Panc1 (cell line): ENCODE results near the gene TMEM202. TPM values are rescaled to one million over a fixed set of nuclear protein-coding genes. Genes with fewer than 3 reads are reported as not detected.
"Not testable (repeated sequence)": the region's sequence is repeated elsewhere in the genome, so short reads cannot be mapped to it uniquely, and the experiment has no call there.

Experiments
- ATAC-seq: fragments of 200-7000 bp; cut with Tn5 transposase; 2 replicates; pipeline ENCODE4 v1.9.1; 2020; ENCODE audit warnings: mild to moderate bottlenecking, moderate library complexity
- BruUV-seq: library from RNA; stranded (reverse); fragments of 400-500 nt; replicated peaks from 2 replicates; lab custom pipeline; 2021; lab: Mats Ljungman, UMichigan
- CTCF ChIA-PET: fragments of 300-600 bp; sonication (Branson Sonifier 250); formaldehyde crosslinking; loops from one replicate; lab custom pipeline; 2022; ENCODE audit warnings: antibody characterized with exemption; lab: Charles Lee
- POLR2A ChIA-PET: fragments of 300-600 bp; sonication (Branson Sonifier 250); formaldehyde crosslinking; loops from one replicate; lab custom pipeline; 2022; ENCODE audit warnings: antibody characterized with exemption; lab: Charles Lee
- DNase-seq: peaks from one replicate; pipeline ENCODE4 v3.0.0-alpha.2; 2010; ENCODE audit warnings: low read depth, low spot score
- H3K27ac ChIP-seq: 2 replicates; pipeline ENCODE4 v1.5.1; 2011; ENCODE audit warnings: mild to moderate bottlenecking, low read length, inconsistent platforms
- H3K27me3 ChIP-seq: fragments of 200-500 bp; sonication (Bioruptor generic); 2 replicates; pipeline ENCODE4 v1.6.0; 2014; ENCODE audit warnings: low read length, inconsistent platforms; ENCODE audit not compliant: control insufficient read depth, insufficient read depth
- H3K36me3 ChIP-seq: fragments of 200-500 bp; sonication (Bioruptor generic); 2 replicates; pipeline ENCODE4 v1.5.1; 2014; ENCODE audit warnings: inconsistent platforms, mild to moderate bottlenecking, low read length, moderate library complexity; ENCODE audit not compliant: control insufficient read depth, insufficient read depth
- H3K4me1 ChIP-seq: 2 replicates; pipeline ENCODE4 v1.5.1; 2011; ENCODE audit warnings: inconsistent platforms, mild to moderate bottlenecking, low read length, moderate library complexity; ENCODE audit not compliant: control insufficient read depth, insufficient read depth
- H3K4me3 ChIP-seq, 2 experiments: 2 replicates each; pipeline ENCODE4 v1.5.1; 2011 to 2012; ENCODE audit warnings: low read depth in 2 of 2, low read length in 2 of 2, mild to moderate bottlenecking in 2 of 2, inconsistent platforms in 1 of 2, moderate library complexity in 1 of 2
- H3K9me3 ChIP-seq: fragments of 200-500 bp; sonication (Bioruptor generic); 2 replicates; pipeline ENCODE4 v1.5.1; 2014; ENCODE audit warnings: low read depth, mild to moderate bottlenecking, inconsistent platforms, low read length, moderate library complexity; ENCODE audit not compliant: control insufficient read depth, insufficient read depth
- POLR2AphosphoS5 ChIP-seq: IDR thresholded peaks from 2 replicates; pipeline ENCODE4 v1.6.1; 2012; ENCODE audit warnings: mild to moderate bottlenecking, low read depth, low read length, moderate library complexity
- REST ChIP-seq, 2 experiments: IDR thresholded peaks; 2 replicates each; pipeline ENCODE4 v1.6.1; 2011 to 2012; ENCODE audit warnings: low read depth in 2 of 2, control low read depth in 1 of 2, low read length in 1 of 2, mild to moderate bottlenecking in 1 of 2, moderate library complexity in 1 of 2; ENCODE audit not compliant: insufficient read depth in 1 of 2
- SIN3A ChIP-seq: IDR thresholded peaks from 2 replicates; pipeline ENCODE4 v1.6.1; 2012; ENCODE audit warnings: low read depth, mild to moderate bottlenecking, low read length, moderate library complexity, borderline replicate concordance; ENCODE audit not compliant: insufficient read depth
- TCF7L2 ChIP-seq: IDR thresholded peaks from 2 replicates; pipeline ENCODE4 v1.6.1; 2011; ENCODE audit warnings: mild to moderate bottlenecking, low read depth, low read length, inconsistent platforms
- in situ Hi-C: cut with HindIII; loops from 2 replicates; pipeline ENCODE4 v1.10.0; 2016; ENCODE audit warnings: low sequenced_read_pairs, low pct_unique_long_range_greater_than_20kb
- intact Hi-C: fragments of 100-400 bp; cut with micrococcal nuclease; formaldehyde crosslinking; loops from one replicate; pipeline ENCODE4 v1.10.0; 2022; ENCODE audit not compliant: unreplicated experiment
- total RNA-seq: library from RNA; stranded (reverse); gene quantifications from one replicate; pipeline ENCODE4 v1.2.1, GENCODE V29; 2021; ENCODE audit not compliant: unreplicated experiment
- TF ChIP-seq, protein P1 (sequence below): fragments of 450-650 bp; IDR thresholded peaks from 2 replicates; pipeline ENCODE4 v1.5.1; 2017; ENCODE audit warnings: mild to moderate bottlenecking

TMEM202 gene
- total RNA-seq, 1 experiment from 2014 or later = not detected

DNA sequence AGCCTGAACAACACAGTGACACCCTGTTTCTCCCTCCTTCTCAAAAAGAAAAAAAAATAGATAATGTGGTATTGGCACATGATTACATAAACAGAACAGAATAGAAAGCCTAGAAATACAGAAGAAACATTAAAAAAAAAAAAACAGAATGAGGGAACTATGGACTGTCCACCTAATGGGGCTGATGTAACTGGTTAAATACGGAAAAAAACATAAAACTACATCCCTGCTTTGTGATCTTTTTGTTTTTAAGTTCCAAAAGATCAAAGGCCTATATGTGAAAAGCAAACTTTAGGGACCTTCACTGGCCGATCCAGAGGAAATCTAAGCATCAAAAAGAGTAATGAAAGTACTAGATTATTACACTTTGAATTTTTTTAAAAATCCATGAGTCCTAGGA lies 17.2 kb downstream of the TMEM202 start:
- ChIA-PET POLR2A (no interaction called here), CTCF (no interaction called here)
- in situ Hi-C loops = no loop called here
- Histone ChIP-seq H3K4me1 (no peaks in the 10 kb centered on the region), H3K9me3 (no peaks in the 10 kb centered on the region), H3K27me3 (peaks cover 2% of the 10 kb centered on the region; the same call in 1 of the 2 replicates), H3K36me3 (no peaks in the 10 kb centered on the region), H3K4me3 (no peak overlapping the region), H3K27ac (no peak overlapping the region)
- intact Hi-C loops = no loop called here
- ATAC-seq (no peak), DNase-seq (no peak)
- BruUV-seq = no TSS peak
- no peak for TF ChIP-seq TCF7L2
- TF ChIP-seq POLR2AphosphoS5 = no peak
- TF ChIP-seq REST (IDR thresholded peaks at IDR 0.05; ENCODE audit: insufficient read depth in 1 of 2, low read depth in 2 of 2, low read length in 1 of 2) = no peak
- TF ChIP-seq, protein P1, sequence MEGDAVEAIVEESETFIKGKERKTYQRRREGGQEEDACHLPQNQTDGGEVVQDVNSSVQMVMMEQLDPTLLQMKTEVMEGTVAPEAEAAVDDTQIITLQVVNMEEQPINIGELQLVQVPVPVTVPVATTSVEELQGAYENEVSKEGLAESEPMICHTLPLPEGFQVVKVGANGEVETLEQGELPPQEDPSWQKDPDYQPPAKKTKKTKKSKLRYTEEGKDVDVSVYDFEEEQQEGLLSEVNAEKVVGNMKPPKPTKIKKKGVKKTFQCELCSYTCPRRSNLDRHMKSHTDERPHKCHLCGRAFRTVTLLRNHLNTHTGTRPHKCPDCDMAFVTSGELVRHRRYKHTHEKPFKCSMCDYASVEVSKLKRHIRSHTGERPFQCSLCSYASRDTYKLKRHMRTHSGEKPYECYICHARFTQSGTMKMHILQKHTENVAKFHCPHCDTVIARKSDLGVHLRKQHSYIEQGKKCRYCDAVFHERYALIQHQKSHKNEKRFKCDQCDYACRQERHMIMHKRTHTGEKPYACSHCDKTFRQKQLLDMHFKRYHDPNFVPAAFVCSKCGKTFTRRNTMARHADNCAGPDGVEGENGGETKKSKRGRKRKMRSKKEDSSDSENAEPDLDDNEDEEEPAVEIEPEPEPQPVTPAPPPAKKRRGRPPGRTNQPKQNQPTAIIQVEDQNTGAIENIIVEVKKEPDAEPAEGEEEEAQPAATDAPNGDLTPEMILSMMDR = no peak
- TF ChIP-seq SIN3A = no peak

- DNase-seq, in situ Hi-C loops, H3K4me1 ChIP-seq, H3K9me3 ChIP-seq, CTCF ChIA-PET, H3K27me3 ChIP-seq, intact Hi-C loops, POLR2A ChIA-PET, ATAC-seq, BruUV-seq, H3K27ac ChIP-seq, H3K4me3 ChIP-seq, H3K36me3 ChIP-seq: not testable (repeated sequence)
These were observed 21.7 kb downstream of the TMEM202 start for GRCh38 chr15:72419768-72420167.

DNA sequence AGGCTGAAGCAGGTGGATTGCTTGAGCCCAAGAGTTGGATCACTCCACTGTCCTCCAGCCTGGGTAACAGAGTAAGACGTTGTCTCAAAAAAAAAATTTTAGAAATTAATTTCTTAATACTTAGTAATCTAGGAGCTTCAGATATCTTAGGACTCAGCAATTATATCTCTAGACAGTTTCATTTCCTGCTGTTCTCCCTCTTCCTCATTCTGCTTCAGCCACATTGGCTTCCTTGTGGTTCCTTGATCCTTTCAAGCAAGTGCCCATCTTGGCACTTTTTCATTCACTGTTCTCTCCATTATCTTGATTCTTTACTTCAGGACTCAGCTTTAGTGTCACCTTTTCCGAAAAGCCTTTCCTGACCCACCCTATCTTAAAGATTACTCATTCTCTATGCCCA lies 22.5 kb downstream of the TMEM202 start:
- ChIA-PET POLR2A (interaction anchor here (0.6 kb wide), 1 partner anchor 183 kb away, joined by 12 read pairs; no protein-coding TSS in a partner anchor), CTCF (no interaction called here)
- no peak for DNase-seq
- no peak overlapping the region for H3K27ac ChIP-seq
- intact Hi-C loops (no loop called here), in situ Hi-C loops (no loop called here)
- H3K4me1 ChIP-seq = no peaks in the 10 kb centered on the region
- H3K27me3 ChIP-seq = peaks cover 4% of the 10 kb centered on the region; the same call in 1 of the 2 replicates
- no peak for TF ChIP-seq REST (IDR thresholded peaks at IDR 0.05; ENCODE audit: insufficient read depth in 1 of 2, low read depth in 2 of 2, low read length in 1 of 2)
- TF ChIP-seq, protein P1 = no peak
- no peak for TF ChIP-seq POLR2AphosphoS5
- no peak for TF ChIP-seq SIN3A
- TF ChIP-seq TCF7L2 = no peak
- no peaks in the 10 kb centered on the region; the same call in 1 of the 2 replicates for H3K9me3 ChIP-seq
- BruUV-seq = no TSS peak
- no peaks in the 10 kb centered on the region for H3K36me3 ChIP-seq
- no peak for ATAC-seq
- H3K4me3 ChIP-seq = no peak overlapping the region
